Activated T-helper 1 cell treated with anti-CD3 and anti-CD28 coated beads, Interleukin-12 subunit alpha, Interleukin-12 subunit beta, Interleukin-2, Interleukin-4 antibody, amounts not matched to agents 30 ng/mL and 10 ng/mL and 1 ng/mL, durations not matched to agents 14 hours and 24 hours and 36 hours (primary cell): Measurements from ENCODE around the gene ZBTB7B. TPM values are rescaled to one million over a fixed set of nuclear protein-coding genes. Genes with fewer than 3 reads are reported as not detected.
A peak's percentile ranks its signal among the peaks of the same experiment; 100 is the strongest.

Experiments used
- DNase-seq: peaks from one replicate; pipeline ENCODE4 v3.0.0; 2021; ENCODE audit warnings: low spot score
- H3K27ac Mint-ChIP-seq: one replicate; pipeline ENCODE4 v1.8.0; 2021; ENCODE audit warnings: mild to moderate bottlenecking, mixed read lengths
- H3K27me3 Mint-ChIP-seq: one replicate; pipeline ENCODE4 v1.8.0; 2022; ENCODE audit warnings: mild to moderate bottlenecking, moderate library complexity, mixed read lengths; ENCODE audit not compliant: insufficient read depth
- H3K36me3 Mint-ChIP-seq: one replicate; pipeline ENCODE4 v1.8.0; 2021; ENCODE audit warnings: low read depth, mixed read lengths
- H3K4me1 Mint-ChIP-seq: one replicate; pipeline ENCODE4 v1.8.0; 2021; ENCODE audit warnings: low read depth, mixed read lengths
- H3K4me3 Mint-ChIP-seq: one replicate; pipeline ENCODE4 v1.8.0; 2021; ENCODE audit warnings: mild to moderate bottlenecking, moderate library complexity, mixed read lengths
- H3K9me3 Mint-ChIP-seq: one replicate; pipeline ENCODE4 v1.8.0; 2021; ENCODE audit warnings: mixed read lengths
- intact Hi-C: fragments of 100-400 bp; cut with micrococcal nuclease; formaldehyde crosslinking; loops from one replicate; pipeline ENCODE4 v1.15.1; 2024
- total RNA-seq: library from RNA; stranded (reverse); gene quantifications from 2 replicates; pipeline ENCODE4 v1.2.3, GENCODE V29; 2022

Gene ZBTB7B
- total RNA-seq, 1 donor from 2014 or later = 172 TPM

DNA sequence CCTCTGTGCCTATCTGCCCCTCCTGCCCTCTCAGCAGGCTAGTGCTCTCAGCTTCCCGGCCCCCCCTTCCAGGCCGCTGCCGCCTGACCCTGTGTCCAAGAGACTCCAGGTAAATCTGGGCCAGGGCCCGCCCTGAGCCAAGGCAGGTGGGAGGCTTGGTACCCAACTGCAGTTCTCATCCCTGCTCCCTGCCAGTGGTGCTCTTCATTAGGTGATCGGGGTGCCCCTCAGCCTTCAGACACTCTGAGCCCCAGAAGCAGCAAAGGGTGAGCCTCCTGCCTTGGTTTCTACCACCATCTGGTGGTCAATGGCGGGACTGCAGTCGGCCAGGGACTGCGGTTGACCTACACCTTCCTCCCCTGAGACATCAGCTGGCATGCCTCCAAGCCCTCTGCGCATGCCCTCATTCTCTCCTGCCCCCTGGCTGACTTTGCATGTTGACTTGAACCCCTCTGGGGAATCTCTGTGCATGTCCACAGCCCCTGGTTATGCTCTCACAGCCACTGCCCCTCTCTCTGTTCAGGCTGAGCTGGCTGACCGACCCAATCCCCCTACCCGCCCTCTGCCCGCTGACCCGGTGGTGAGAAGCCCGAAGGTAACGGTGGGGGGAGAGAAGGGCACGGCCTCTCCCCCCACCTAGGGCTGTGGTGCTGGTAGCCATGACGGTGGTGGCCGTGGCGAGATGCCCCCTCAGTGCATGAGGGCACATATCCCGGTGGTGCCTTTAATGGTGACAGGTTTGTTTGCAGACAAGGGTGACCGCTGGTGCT, 59.0 kb downstream of the ZBTB7B start:
- Mint-ChIP-seq H3K9me3 (no peaks in the 10 kb centered on the region), H3K4me1 (peaks cover 31% of the 10 kb centered on the region), H3K4me3 (peak overlapping the region; percentile 30), H3K27me3 (no peaks in the 10 kb centered on the region), H3K27ac (no peak overlapping the region), H3K36me3 (peaks cover 5% of the 10 kb centered on the region)
- peak; percentile 88 for DNase-seq
- intact Hi-C loops = loop anchor here (1.0 to 5.0 kb wide), 9 partner anchors 9 to 503 kb away; partner anchors contain the start of genes ADAR, CKS1B, SLC50A1 and UBE2Q1

DNA sequence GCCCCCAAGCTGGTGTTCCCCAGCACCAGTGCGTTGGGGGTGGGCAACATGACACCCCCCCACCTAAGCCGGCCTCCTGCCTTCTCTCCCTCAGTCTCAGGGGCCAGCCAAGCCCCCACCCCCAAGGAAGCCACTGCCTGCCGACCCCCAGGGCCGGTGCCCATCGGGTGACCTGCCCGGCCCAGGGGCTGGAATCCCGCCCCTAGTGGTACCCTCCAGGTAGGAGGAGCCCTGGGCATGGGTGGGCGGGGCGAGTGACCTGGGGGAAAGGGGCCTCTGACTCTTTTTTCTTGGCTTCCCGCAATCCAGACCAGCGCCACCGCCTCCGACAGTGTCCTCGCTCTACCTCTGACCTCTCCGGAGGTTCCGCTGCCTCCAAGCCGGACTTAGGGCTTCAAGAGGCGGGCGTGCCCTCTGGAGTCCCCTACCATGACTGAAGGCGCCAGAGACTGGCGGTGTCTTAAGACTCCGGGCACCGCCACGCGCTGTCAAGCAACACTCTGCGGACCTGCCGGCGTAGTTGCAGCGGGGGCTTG, 59.6 kb downstream of the ZBTB7B start:
- Mint-ChIP-seq H3K36me3 (peaks cover 8% of the 10 kb centered on the region), H3K4me3 (no peak overlapping the region), H3K4me1 (peaks cover 31% of the 10 kb centered on the region), H3K27me3 (no peaks in the 10 kb centered on the region), H3K27ac (no peak overlapping the region), H3K9me3 (no peaks in the 10 kb centered on the region)
- intact Hi-C loops = loop anchor here (2.0 to 5.0 kb wide), 3 partner anchors 73 to 503 kb away; partner anchors contain the start of genes ADAR, SLC50A1 and UBE2Q1
- DNase-seq = no peak

DNA sequence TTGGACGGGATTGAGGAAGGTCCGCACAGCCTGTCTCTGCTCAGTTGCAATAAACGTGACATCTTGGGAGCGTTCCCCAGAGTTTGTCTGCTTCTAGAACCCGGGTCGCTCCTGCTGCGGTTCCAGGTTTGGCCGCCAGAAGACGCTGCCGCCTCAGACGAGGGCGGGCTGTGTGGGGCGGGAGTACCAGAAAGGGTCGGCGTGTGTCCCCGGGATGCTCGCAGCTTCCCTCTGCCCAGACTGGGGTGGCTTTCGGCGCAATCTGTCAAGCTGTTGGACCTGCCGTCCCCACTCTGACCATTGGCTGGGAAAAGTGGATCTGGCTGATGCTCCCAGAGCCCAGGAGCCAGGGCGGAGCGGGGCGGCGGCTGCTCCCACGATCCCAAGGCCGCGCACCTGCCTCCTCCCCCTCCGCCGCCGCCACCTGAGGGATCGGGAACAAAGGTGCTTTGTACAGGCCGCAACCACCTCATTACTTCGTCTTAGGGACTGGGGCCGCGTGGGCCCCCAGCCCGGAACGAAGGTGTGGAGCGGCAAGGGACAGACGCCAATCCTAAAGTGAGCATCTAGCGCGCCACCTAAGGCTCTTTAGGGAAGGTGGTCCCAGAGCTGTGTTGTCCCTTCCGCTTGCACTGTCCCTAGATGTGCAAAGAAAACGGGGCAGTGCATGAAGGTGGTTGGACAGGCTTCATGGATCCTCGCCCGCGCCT, 60.3 kb downstream of the ZBTB7B start:
- Mint-ChIP-seq H3K4me3 (peak overlapping the region; percentile 87), H3K36me3 (peaks cover 8% of the 10 kb centered on the region), H3K27ac (no peak overlapping the region), H3K4me1 (peaks cover 31% of the 10 kb centered on the region), H3K9me3 (no peaks in the 10 kb centered on the region), H3K27me3 (no peaks in the 10 kb centered on the region)
- intact Hi-C loops = loop anchor here (1.0 to 5.0 kb wide), 8 partner anchors 8 to 504 kb away; partner anchors contain the start of genes ADAR, KRTCAP2, SLC50A1 and TRIM46
- DNase-seq = peak; percentile 67

DNA sequence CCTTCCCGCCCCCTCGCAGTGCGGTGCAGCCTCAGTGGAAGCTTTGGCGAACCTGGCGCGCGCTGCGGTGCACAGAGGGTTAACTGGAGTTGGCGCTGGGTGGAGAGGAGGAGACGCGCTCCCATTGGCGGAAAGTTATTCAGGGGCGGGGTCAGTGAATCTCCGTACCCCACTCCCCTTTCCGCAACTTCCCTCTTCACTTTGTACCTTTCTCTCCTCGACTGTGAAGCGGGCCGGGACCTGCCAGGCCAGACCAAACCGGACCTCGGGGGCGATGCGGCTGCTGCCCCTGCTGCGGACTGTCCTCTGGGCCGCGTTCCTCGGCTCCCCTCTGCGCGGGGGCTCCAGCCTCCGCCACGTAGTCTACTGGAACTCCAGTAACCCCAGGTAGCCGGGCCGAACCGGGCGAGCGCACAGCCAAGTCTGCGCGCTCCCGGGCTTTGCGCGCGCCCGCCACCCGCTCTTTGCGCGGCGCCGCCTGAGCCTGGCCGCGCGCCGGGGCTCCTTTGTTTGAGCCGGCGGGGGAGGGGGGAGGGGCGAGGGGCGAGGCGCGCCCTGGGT, 61.0 kb downstream of the ZBTB7B start, which contains the start of gene EFNA4:
TSS of gene EFNA4 (plus strand) at position 191 of the 561 bp plus-strand sequence. CDS start at position 275, 84 bp downstream.
- Mint-ChIP-seq H3K4me3 (peak within 1 kb of the TSS; percentile 93), H3K4me1 (peaks cover 31% of the 10 kb centered on the region), H3K27me3 (no peaks in the 10 kb centered on the region), H3K36me3 (peaks cover 8% of the 10 kb centered on the region), H3K9me3 (no peaks in the 10 kb centered on the region), H3K27ac (peak within 1 kb of the TSS; percentile 79)
- intact Hi-C loops = loop anchor here (1.0 to 5.0 kb wide), 9 partner anchors 8 to 505 kb away; partner anchors contain the start of genes ADAR, EFNA3, KRTCAP2 and SLC50A1
- peak; percentile 83 for DNase-seq

DNA sequence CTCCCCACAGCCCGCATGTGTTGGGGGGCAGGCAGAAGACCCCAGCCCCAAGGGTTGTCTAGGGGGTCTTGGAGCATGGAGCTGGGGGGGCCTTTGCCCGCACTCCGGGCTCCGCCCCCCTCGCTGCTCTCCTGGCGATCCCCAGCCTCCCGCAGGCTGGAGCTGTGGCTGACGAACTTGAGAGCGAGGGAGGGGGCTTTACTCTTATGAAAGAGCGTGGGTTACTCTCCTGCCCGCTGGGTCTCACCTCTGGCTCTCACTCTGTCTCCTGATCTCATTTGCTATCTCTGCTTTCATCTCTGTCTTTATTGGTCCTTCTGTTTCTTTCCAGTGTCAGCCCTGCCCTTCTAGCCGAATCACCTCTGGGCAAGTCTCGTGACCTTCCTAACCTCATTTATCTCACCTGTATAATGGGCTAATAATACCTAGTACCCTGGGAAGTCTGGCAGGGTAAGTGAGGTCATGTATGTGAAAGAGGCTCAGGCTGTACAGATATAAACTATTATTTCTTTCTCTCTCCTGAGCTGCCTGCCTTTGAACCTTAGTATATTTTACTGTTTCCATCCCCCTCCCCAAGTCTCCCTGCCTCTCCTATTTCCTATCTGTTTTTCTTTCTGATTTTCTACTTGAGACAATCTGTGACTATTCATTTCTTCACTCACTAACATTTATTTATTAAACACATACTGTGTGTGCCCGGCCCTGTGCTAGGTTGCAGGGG, 61.7 kb downstream of the ZBTB7B start:
- Mint-ChIP-seq H3K4me3 (peak overlapping the region; percentile 93), H3K36me3 (peaks cover 10% of the 10 kb centered on the region), H3K27me3 (no peaks in the 10 kb centered on the region), H3K27ac (peak overlapping the region; percentile 79), H3K4me1 (peaks cover 31% of the 10 kb centered on the region), H3K9me3 (no peaks in the 10 kb centered on the region)
- intact Hi-C loops = loop anchor here (1.0 to 5.0 kb wide), 2 partner anchors 14 to 457 kb away; partner anchors contain the start of genes ADAR and EFNA3
- DNase-seq = no peak

DNA sequence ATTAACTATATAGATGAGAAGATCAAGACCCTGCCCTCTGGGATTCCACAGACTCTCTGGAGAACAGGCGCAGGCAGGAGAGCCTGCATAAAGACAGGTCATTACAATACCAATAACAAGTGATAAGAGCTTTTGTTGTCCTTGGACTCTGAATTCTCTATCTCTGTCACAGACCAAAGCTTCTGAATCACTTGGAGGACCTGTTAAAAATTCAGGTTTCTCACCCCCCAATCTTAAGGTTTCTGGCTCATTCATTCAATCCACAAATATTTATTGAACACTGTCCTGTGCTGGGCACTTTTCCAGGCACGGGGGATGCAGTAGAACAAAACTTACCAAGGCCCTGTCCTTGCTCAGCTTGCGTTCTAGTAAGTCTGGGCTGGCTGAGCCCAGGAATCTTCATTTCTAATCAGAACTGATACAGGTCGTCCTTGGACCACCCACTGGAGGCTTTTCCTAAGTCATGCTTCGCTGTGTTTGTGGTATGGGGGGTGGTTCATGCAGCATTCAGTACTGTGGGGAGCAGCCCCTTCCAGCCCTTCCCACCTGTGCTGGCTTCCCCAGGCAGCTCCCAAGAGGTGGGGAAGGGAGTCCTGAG, 62.3 kb downstream of the ZBTB7B start:
- peak overlapping the region; percentile 93 for H3K4me3 Mint-ChIP-seq
- H3K27ac Mint-ChIP-seq = no peak overlapping the region
- peaks cover 31% of the 10 kb centered on the region for H3K4me1 Mint-ChIP-seq
- intact Hi-C loops = loop anchor here (1.0 to 5.0 kb wide), 2 partner anchors 13 to 458 kb away; partner anchors contain the start of genes ADAR and EFNA3
- peaks cover 10% of the 10 kb centered on the region for H3K36me3 Mint-ChIP-seq
- no peaks in the 10 kb centered on the region for H3K27me3 Mint-ChIP-seq
- H3K9me3 Mint-ChIP-seq = no peaks in the 10 kb centered on the region
- DNase-seq = no peak

DNA sequence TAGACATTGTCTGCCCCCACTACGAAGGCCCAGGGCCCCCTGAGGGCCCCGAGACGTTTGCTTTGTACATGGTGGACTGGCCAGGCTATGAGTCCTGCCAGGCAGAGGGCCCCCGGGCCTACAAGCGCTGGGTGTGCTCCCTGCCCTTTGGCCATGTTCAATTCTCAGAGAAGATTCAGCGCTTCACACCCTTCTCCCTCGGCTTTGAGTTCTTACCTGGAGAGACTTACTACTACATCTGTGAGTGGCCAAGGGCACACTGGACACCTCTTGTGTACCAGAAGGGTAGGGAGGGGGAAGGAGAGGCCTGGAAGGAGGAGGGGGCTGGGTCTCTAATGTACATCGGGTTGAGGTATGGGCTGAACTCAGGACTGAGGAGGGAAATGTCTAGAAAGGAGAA, 64.2 kb downstream of the ZBTB7B start:
- no peak overlapping the region for H3K27ac Mint-ChIP-seq
- peaks cover 7% of the 10 kb centered on the region for H3K36me3 Mint-ChIP-seq
- no peak overlapping the region for H3K4me3 Mint-ChIP-seq
- no peaks in the 10 kb centered on the region for H3K27me3 Mint-ChIP-seq
- H3K4me1 Mint-ChIP-seq = peaks cover 29% of the 10 kb centered on the region
- no peaks in the 10 kb centered on the region for H3K9me3 Mint-ChIP-seq
- intact Hi-C loops = no loop called here
- no peak for DNase-seq

Other genes with a start within 250 kb of the ZBTB7B start
- 0.34 and 0.36 TPM in 2 replicates for gene KCNN3, start 132.5 kb upstream of the ZBTB7B start, total RNA-seq
- 42.5 and 43.3 TPM in 2 replicates for gene PMVK, start 66.1 kb upstream of the ZBTB7B start, total RNA-seq
- gene PBXIP1, start 46.7 kb upstream of the ZBTB7B start, total RNA-seq = 25.1 and 27.9 TPM in 2 replicates
- gene PYGO2, start 41.0 kb upstream of the ZBTB7B start, total RNA-seq = 34.7 and 35.0 TPM in 2 replicates
- 61.4 and 62.3 TPM in 2 replicates for gene SHC1, start 32.1 kb upstream of the ZBTB7B start, total RNA-seq
- 151 and 158 TPM in 2 replicates for gene CKS1B, start 28.1 kb upstream of the ZBTB7B start, total RNA-seq
- gene FLAD1, start 19.5 kb upstream of the ZBTB7B start, total RNA-seq = 69.2 and 74.3 TPM in 2 replicates
- gene LENEP, start 9.2 kb upstream of the ZBTB7B start, total RNA-seq = 1.5 and 1.8 TPM in 2 replicates
- 0.26 and 0.27 TPM in 2 replicates for gene DCST2, start 31.0 kb downstream of the ZBTB7B start, total RNA-seq
- not detected in 2 replicates for gene DCST1, start 31.0 kb downstream of the ZBTB7B start, total RNA-seq
- gene ADAM15, start 48.5 kb downstream of the ZBTB7B start, total RNA-seq = 82.9 and 86.8 TPM in 2 replicates
- 5.7 and 6.8 TPM in 2 replicates for gene EFNA4, start 60.9 kb downstream of the ZBTB7B start, total RNA-seq
- gene EFNA3, start 76.0 kb downstream of the ZBTB7B start, total RNA-seq = 2.8 and 3.0 TPM in 2 replicates
- not detected in 2 replicates for gene EFNA1, start 125.1 kb downstream of the ZBTB7B start, total RNA-seq
- 45.7 and 47.7 TPM in 2 replicates for gene SLC50A1, start 133.1 kb downstream of the ZBTB7B start, total RNA-seq
- gene DPM3, start 137.7 kb downstream of the ZBTB7B start, total RNA-seq = 43.7 and 45.1 TPM in 2 replicates
- 230 and 238 TPM in 2 replicates for gene KRTCAP2, start 170.5 kb downstream of the ZBTB7B start, total RNA-seq
- gene TRIM46, start 171.0 kb downstream of the ZBTB7B start, total RNA-seq = 10.2 and 12.6 TPM in 2 replicates
- 9.7 and 10.0 TPM in 2 replicates for gene THBS3, start 205.1 kb downstream of the ZBTB7B start, total RNA-seq
- 61.8 and 62.3 TPM in 2 replicates for gene MTX1, start 205.9 kb downstream of the ZBTB7B start, total RNA-seq